Measurements from ENCODE around the gene CDK15.

The CDK15 gene

DNA sequence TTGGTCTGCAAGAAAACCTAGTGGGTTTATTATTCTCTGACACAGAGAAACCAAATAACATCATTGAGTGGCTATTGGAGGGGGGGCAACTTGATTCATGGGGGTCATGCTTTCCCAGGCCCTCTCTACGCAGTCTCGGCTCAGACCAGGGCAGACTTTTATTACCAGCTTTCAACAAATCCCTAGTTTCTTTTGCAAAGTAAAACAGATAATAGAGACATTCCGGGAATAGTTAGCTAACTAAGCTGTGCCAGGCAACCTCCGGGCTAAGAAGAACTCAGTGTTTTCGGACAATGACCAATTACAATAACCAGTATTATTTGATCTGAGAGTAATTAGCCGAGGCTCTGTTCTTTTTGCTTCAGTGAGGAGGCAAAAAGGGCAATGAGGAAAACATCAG, 66.3 kb downstream of the CDK15 start:
- Histone ChIP-seq H3K4me3 (ENCODE audit: low read depth, low read length) (no peak overlapping the region), H3K27ac (ENCODE audit: extremely low read depth, low read depth, low read length) (no peak overlapping the region), H3K4me1 (ENCODE audit: control insufficient read depth, insufficient read depth, low read length) (no peaks in the 10 kb centered on the region), H3K9me3 (ENCODE audit: control insufficient read depth, insufficient read depth, low read depth, low read length) (no peaks in the 10 kb centered on the region), H3K36me3 (ENCODE audit: control insufficient read depth in 2 of 2, insufficient read depth in 1 of 2, low read length in 2 of 2) (no peaks in the 10 kb centered on the region)
- ChIA-PET CTCF (no interaction called here), POLR2A (no interaction called here)
- TF ChIP-seq ZNF560 (tag by site-specific recombination; IDR thresholded peaks at IDR 0.05; ENCODE audit: borderline replicate concordance) (no peak), ZXDB (tag by site-specific recombination; IDR thresholded peaks at IDR 0.05) (no peak), ZNF366 (tag by site-specific recombination; conservative IDR thresholded peaks at IDR 0.05) (no peak), ZBTB7A (tag by site-specific recombination; IDR thresholded peaks at IDR 0.05; ENCODE audit: low read depth) (no peak), ZNF707 (tag by site-specific recombination; IDR thresholded peaks at IDR 0.05) (no peak), BCL11B (tag by site-specific recombination; IDR thresholded peaks at IDR 0.05; ENCODE audit: low read depth) (no peak), SCRT1 (tag by site-specific recombination; IDR thresholded peaks at IDR 0.05; ENCODE audit: borderline replicate concordance) (no peak), ZSCAN23 (tag by site-specific recombination; IDR thresholded peaks at IDR 0.05) (no peak), ZNF140 (tag by site-specific recombination; IDR thresholded peaks at IDR 0.05) (no peak), KLF8 (tag by site-specific recombination; IDR thresholded peaks at IDR 0.05) (no peak), ZSCAN16 (tag by site-specific recombination; IDR thresholded peaks at IDR 0.05) (no peak)
- TF ChIP-seq, protein P1, sequence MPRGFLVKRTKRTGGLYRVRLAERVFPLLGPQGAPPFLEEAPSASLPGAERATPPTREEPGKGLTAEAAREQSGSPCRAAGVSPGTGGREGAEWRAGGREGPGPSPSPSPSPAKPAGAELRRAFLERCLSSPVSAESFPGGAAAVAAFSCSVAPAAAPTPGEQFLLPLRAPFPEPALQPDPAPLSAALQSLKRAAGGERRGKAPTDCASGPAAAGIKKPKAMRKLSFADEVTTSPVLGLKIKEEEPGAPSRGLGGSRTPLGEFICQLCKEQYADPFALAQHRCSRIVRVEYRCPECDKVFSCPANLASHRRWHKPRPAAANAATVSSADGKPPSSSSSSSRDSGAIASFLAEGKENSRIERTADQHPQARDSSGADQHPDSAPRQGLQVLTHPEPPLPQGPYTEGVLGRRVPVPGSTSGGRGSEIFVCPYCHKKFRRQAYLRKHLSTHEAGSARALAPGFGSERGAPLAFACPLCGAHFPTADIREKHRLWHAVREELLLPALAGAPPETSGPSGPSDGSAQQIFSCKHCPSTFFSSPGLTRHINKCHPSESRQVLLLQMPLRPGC (tag by site-specific recombination; IDR thresholded peaks at IDR 0.05), result no peak
- TF ChIP-seq, protein P2, sequence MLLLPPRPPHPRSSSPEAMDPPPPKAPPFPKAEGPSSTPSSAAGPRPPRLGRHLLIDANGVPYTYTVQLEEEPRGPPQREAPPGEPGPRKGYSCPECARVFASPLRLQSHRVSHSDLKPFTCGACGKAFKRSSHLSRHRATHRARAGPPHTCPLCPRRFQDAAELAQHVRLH (tag by site-specific recombination; IDR thresholded peaks at IDR 0.05), result no peak
- TF ChIP-seq, protein P3, sequence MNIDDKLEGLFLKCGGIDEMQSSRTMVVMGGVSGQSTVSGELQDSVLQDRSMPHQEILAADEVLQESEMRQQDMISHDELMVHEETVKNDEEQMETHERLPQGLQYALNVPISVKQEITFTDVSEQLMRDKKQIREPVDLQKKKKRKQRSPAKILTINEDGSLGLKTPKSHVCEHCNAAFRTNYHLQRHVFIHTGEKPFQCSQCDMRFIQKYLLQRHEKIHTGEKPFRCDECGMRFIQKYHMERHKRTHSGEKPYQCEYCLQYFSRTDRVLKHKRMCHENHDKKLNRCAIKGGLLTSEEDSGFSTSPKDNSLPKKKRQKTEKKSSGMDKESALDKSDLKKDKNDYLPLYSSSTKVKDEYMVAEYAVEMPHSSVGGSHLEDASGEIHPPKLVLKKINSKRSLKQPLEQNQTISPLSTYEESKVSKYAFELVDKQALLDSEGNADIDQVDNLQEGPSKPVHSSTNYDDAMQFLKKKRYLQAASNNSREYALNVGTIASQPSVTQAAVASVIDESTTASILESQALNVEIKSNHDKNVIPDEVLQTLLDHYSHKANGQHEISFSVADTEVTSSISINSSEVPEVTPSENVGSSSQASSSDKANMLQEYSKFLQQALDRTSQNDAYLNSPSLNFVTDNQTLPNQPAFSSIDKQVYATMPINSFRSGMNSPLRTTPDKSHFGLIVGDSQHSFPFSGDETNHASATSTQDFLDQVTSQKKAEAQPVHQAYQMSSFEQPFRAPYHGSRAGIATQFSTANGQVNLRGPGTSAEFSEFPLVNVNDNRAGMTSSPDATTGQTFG (tag by site-specific recombination; IDR thresholded peaks at IDR 0.05; ENCODE audit: borderline replicate concordance), result no peak

DNA sequence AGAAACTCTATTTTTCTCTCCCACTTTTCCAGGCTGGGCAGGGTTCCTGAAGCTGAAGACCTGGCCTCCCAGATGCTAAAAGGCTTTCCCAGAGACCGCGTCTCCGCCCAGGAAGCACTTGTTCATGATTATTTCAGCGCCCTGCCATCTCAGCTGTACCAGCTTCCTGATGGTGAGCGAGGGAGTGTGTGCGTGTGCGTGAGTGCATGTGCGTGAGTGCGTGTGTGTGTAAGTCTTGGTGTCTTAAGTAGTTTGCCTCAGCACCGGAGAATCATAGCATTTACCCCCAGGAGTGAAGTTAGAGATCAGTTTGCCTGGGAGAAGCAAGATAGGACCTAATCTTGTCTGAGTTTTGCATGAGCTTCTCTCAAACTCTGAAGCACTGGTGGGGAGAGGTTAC, 73.7 kb downstream of the CDK15 start:
- Histone ChIP-seq H3K9me3 (ENCODE audit: control insufficient read depth, insufficient read depth, low read depth, low read length) (no peaks in the 10 kb centered on the region), H3K36me3 (ENCODE audit: control insufficient read depth in 2 of 2, insufficient read depth in 1 of 2, low read length in 2 of 2) (no peaks in the 10 kb centered on the region), H3K4me3 (ENCODE audit: low read depth, low read length) (no peak overlapping the region), H3K27ac (ENCODE audit: extremely low read depth, low read depth, low read length) (no peak overlapping the region; the same call in 1 of the 2 replicates), H3K4me1 (ENCODE audit: control insufficient read depth, insufficient read depth, low read length) (peaks cover 20% of the 10 kb centered on the region)
- CTCF ChIA-PET, result interaction anchor here (0.6 to 1.4 kb wide), 3 partner anchors 9 to 329 kb away, joined by 3 to 6 read pairs (median 3); no protein-coding TSS in a partner anchor
- POLR2A ChIA-PET, result interaction anchor here (0.5 kb wide), 1 partner anchor 329 kb away, joined by 3 read pairs; no protein-coding TSS in a partner anchor
- no peak for TF ChIP-seq ZIC2 (tag by site-specific recombination; IDR thresholded peaks at IDR 0.05)
- no peak for TF ChIP-seq HOXD13 (CRISPR knock-in tag; IDR thresholded peaks at IDR 0.05; ENCODE audit: borderline replicate concordance)
- TF ChIP-seq ZNF202 (tag by site-specific recombination; IDR thresholded peaks at IDR 0.05; ENCODE audit: borderline replicate concordance), result no peak
- TF ChIP-seq ZNF670 (tag by site-specific recombination; IDR thresholded peaks at IDR 0.05; ENCODE audit: low read depth), result no peak
- TF ChIP-seq ZNF768 (tag by site-specific recombination; IDR thresholded peaks at IDR 0.05), result no peak
- no peak for TF ChIP-seq ZNF366 (tag by site-specific recombination; conservative IDR thresholded peaks at IDR 0.05)
- no peak for TF ChIP-seq ZNF37A (tag by site-specific recombination; IDR thresholded peaks at IDR 0.05)
- TF ChIP-seq, protein P4, sequence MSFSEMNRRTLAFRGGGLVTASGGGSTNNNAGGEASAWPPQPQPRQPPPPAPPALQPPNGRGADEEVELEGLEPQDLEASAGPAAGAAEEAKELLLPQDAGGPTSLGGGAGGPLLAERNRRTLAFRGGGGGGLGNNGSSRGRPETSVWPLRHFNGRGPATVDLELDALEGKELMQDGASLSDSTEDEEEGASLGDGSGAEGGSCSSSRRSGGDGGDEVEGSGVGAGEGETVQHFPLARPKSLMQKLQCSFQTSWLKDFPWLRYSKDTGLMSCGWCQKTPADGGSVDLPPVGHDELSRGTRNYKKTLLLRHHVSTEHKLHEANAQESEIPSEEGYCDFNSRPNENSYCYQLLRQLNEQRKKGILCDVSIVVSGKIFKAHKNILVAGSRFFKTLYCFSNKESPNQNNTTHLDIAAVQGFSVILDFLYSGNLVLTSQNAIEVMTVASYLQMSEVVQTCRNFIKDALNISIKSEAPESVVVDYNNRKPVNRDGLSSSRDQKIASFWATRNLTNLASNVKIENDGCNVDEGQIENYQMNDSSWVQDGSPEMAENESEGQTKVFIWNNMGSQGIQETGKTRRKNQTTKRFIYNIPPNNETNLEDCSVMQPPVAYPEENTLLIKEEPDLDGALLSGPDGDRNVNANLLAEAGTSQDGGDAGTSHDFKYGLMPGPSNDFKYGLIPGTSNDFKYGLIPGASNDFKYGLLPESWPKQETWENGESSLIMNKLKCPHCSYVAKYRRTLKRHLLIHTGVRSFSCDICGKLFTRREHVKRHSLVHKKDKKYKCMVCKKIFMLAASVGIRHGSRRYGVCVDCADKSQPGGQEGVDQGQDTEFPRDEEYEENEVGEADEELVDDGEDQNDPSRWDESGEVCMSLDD (tag by site-specific recombination; IDR thresholded peaks at IDR 0.05), result no peak
- no peak for TF ChIP-seq KLF10 (tag by site-specific recombination; IDR thresholded peaks at IDR 0.05)
- no peak for TF ChIP-seq ZNF140 (tag by site-specific recombination; IDR thresholded peaks at IDR 0.05)
- no peak for TF ChIP-seq ZNF660 (tag by site-specific recombination; IDR thresholded peaks at IDR 0.05)
- no peak for TF ChIP-seq HOXC10 (CRISPR knock-in tag; IDR thresholded peaks at IDR 0.05)

Data from HEK293 (cell line).